Measurements from ENCODE around the gene CAPSL. TPM values are rescaled to one million over a fixed set of nuclear protein-coding genes. Genes with fewer than 3 reads are reported as not detected.

The CAPSL gene
- 0.07 TPM in 1 of 2 replicates, not detected in the other for total RNA-seq

DNA sequence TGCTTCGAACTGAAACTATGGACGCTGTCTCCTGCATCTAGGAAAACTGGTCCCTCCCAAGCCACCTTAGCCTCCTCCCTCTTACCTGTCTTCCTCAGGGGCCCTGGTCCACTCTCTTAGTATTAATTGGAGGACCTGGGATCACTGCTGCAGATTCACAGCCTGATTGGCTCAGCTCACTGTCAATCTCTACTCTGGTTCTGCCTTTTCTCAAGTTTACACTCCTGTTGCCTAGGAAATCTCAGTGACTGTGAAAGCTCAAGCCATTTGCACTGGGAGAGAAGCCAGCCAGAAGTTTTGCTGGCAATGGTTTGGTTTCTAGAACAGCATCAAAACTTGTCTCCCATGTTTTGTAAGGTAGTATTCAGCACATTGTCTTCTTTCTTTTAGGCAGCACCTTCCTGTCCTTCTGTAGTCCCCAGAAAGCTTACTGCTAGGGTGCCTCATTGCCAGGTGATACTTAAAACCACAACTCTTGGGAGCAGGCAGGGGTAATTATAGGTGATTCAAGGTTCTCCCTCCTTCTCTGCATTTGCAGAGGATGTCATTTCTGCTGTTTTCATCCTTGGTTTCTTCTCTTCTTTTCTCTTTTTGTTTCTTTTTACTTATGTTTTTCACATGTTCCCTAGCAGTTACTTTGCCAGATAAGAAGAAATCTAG lies at the start of gene CAPSL:
CAPSL (minus strand) TSS at position 55 of the 660 bp plus-strand sequence. CDS start 17,502 bp downstream, outside the sequence.

GRCh38 chr5:35856765-35857351 lies 81.6 kb downstream of the CAPSL start, which contains the start of gene IL7R:
IL7R (plus strand) TSS chr5:35856891; CDS start chr5:35856978, 87 bp downstream.

Other genes starting within 250 kb of the CAPSL start
- 5.4 and 9.8 TPM in 2 replicates for gene IL7R, start 81.7 kb downstream of the CAPSL start, total RNA-seq
- gene UGT3A1, start 52.8 kb upstream of the CAPSL start, total RNA-seq, result not detected in 2 replicates
- not detected in 2 replicates for gene UGT3A2, start 128.3 kb upstream of the CAPSL start, total RNA-seq
- gene LMBRD2, start 213.3 kb upstream of the CAPSL start, total RNA-seq, result 22.1 and 24.5 TPM in 2 replicates
- 18.2 and 20.1 TPM in 2 replicates for gene SKP2, start 213.5 kb upstream of the CAPSL start, total RNA-seq

All from smooth muscle cell of the pulmonary artery (primary cell).